IMR-90 (cell line): Measurements from ENCODE around the gene KRT6B. TPM values are rescaled to one million over a fixed set of nuclear protein-coding genes. Genes with fewer than 3 reads are reported as not detected.

Experiments used
- ATAC-seq: fragments of 200-7000 bp; cut with Tn5 transposase; 2 replicates; pipeline ENCODE4 v1.9.1; 2020; ENCODE audit warnings: low read depth, mild to moderate bottlenecking, moderate library complexity
- BruUV-seq: library from RNA; stranded (reverse); fragments of 400-500 nt; replicated peaks from 2 replicates; lab custom pipeline; 2021; lab: Mats Ljungman, UMichigan
- CTCF ChIA-PET: fragments of 300-600 bp; formaldehyde crosslinking; extraction: SDS; loops from one replicate; lab custom pipeline; 2021; ENCODE audit warnings: antibody characterized with exemption; lab: Yijun Ruan, JAX
- POLR2A ChIA-PET: fragments of 300-600 bp; sonication (Branson Sonifier 250); formaldehyde crosslinking; loops from one replicate; lab custom pipeline; 2022; ENCODE audit warnings: antibody characterized with exemption; ENCODE audit not compliant: unreplicated experiment; lab: Charles Lee
- DNase-seq: peaks from one replicate; pipeline ENCODE4 v3.0.0; 2013
- H2AFZ ChIP-seq: replicated peaks from 2 replicates; pipeline ENCODE3; 2013; ENCODE audit warnings: low read length, mild to moderate bottlenecking; ENCODE audit not compliant: poor library complexity
- H2AK5ac ChIP-seq: 2 replicates; pipeline ENCODE4 v1.6.1; 2013; ENCODE audit warnings: low read depth, low read length, inconsistent platforms
- H2AK9ac ChIP-seq: replicated peaks from 2 replicates; pipeline ENCODE3; 2013; ENCODE audit warnings: mild to moderate bottlenecking, low read depth, low read length, moderate library complexity; ENCODE audit not compliant: poor library complexity
- H2BK120ac ChIP-seq: 2 replicates; pipeline ENCODE4 v1.6.1; 2013; ENCODE audit warnings: low read depth, low read length, inconsistent platforms
- H2BK15ac ChIP-seq: 3 replicates; pipeline ENCODE4 v1.6.1; 2013; ENCODE audit warnings: low read depth, low read length, inconsistent platforms
- H2BK20ac ChIP-seq: 2 replicates; pipeline ENCODE4 v1.6.1; 2013; ENCODE audit warnings: low read depth, mild to moderate bottlenecking, inconsistent platforms, low read length, moderate library complexity
- H2BK5ac ChIP-seq: 2 replicates; pipeline ENCODE4 v1.6.1; 2013; ENCODE audit warnings: mild to moderate bottlenecking, low read depth, low read length, inconsistent platforms; ENCODE audit not compliant: poor library complexity, severe bottlenecking
- H3K14ac ChIP-seq: replicated peaks from 2 replicates; pipeline ENCODE4 v1.6.1; 2013; ENCODE audit warnings: low read depth, low read length, inconsistent platforms
- H3K18ac ChIP-seq: 2 replicates; pipeline ENCODE4 v1.6.1; 2013; ENCODE audit warnings: low read depth, low read length, control low read depth
- H3K23ac ChIP-seq: 2 replicates; pipeline ENCODE4 v1.6.1; 2013; ENCODE audit warnings: low read depth, low read length, inconsistent platforms
- H3K27ac ChIP-seq: 2 replicates; pipeline ENCODE4 v1.5.1; 2013; ENCODE audit warnings: mild to moderate bottlenecking, control low read depth, low read length; ENCODE audit not compliant: insufficient read depth
- H3K27me3 ChIP-seq: 2 replicates; pipeline ENCODE4 v1.6.1; 2013; ENCODE audit warnings: low read length; ENCODE audit not compliant: control insufficient read depth, insufficient read depth
- H3K36me3 ChIP-seq: 2 replicates; pipeline ENCODE4 v1.6.1; 2013; ENCODE audit warnings: low read length, mixed read lengths; ENCODE audit not compliant: control insufficient read depth, insufficient read depth
- H3K4ac ChIP-seq: 2 replicates; pipeline ENCODE4 v1.6.1; 2013; ENCODE audit warnings: low read depth, low read length, inconsistent platforms
- H3K4me1 ChIP-seq: 2 replicates; pipeline ENCODE4 v1.6.1; 2013; ENCODE audit warnings: low read length, mixed read lengths; ENCODE audit not compliant: control insufficient read depth, insufficient read depth
- H3K4me2 ChIP-seq: 2 replicates; pipeline ENCODE4 v1.6.1; 2013; ENCODE audit warnings: low read depth, mild to moderate bottlenecking, control low read depth, low read length, moderate library complexity
- H3K4me3 ChIP-seq: 2 replicates; pipeline ENCODE4 v1.5.1; 2013; ENCODE audit warnings: low read depth, mild to moderate bottlenecking, control low read depth, low read length, moderate library complexity; ENCODE audit not compliant: insufficient read depth
- H3K56ac ChIP-seq: 2 replicates; pipeline ENCODE4 v1.6.1; 2013; ENCODE audit warnings: low read length, inconsistent platforms; ENCODE audit not compliant: insufficient read depth; ENCODE audit errors: extremely low read depth
- H3K79me1 ChIP-seq, 2 experiments: 2 replicates each; pipeline ENCODE4 v1.6.1; 2013; ENCODE audit warnings: low read length in 2 of 2, inconsistent platforms in 1 of 2, low read depth in 1 of 2
- H3K9ac ChIP-seq: 2 replicates; pipeline ENCODE4 v1.6.1; 2013; ENCODE audit warnings: low read depth, low read length, control low read depth
- H3K9me1 ChIP-seq: 2 replicates; pipeline ENCODE4 v1.6.1; 2013; ENCODE audit warnings: low read length, inconsistent platforms; ENCODE audit not compliant: insufficient read depth
- H3K9me3 ChIP-seq: 2 replicates; pipeline ENCODE4 v1.6.1; 2013; ENCODE audit warnings: low read length; ENCODE audit not compliant: control insufficient read depth, insufficient read depth
- H4K20me1 ChIP-seq: 2 replicates; pipeline ENCODE4 v1.6.1; 2013; ENCODE audit warnings: low read length, inconsistent platforms; ENCODE audit not compliant: insufficient read depth
- H4K5ac ChIP-seq: 2 replicates; pipeline ENCODE4 v1.6.1; 2013; ENCODE audit warnings: mild to moderate bottlenecking, low read depth, low read length, control low read depth
- H4K8ac ChIP-seq, 2 experiments: 2 replicates each; pipeline ENCODE4 v1.6.1; 2013; ENCODE audit warnings: low read depth in 2 of 2, low read length in 2 of 2, control low read depth in 1 of 2, inconsistent platforms in 1 of 2
- H4K91ac ChIP-seq: 2 replicates; pipeline ENCODE4 v1.6.1; 2013; ENCODE audit warnings: low read depth, low read length, inconsistent platforms; ENCODE audit not compliant: insufficient read depth
- BHLHE40 ChIP-seq: fragments of 150-350 bp; IDR thresholded peaks from 2 replicates; pipeline ENCODE4 v1.6.1; 2016; ENCODE audit warnings: mild to moderate bottlenecking, low read depth, low read length
- CEBPB ChIP-seq: IDR thresholded peaks from 2 replicates; pipeline ENCODE4 v1.6.1; 2012; ENCODE audit warnings: low read depth, low read length, improper control_type of control experiment
- CHD1 ChIP-seq: IDR thresholded peaks from 2 replicates; pipeline ENCODE4 v1.6.1; 2012; ENCODE audit warnings: low read depth, low read length, improper control_type of control experiment
- FOS ChIP-seq: fragments of 150-350 bp; IDR thresholded peaks from 2 replicates; pipeline ENCODE4 v1.6.1; 2016; ENCODE audit warnings: low read depth, low read length
- MAFK ChIP-seq: IDR thresholded peaks from 2 replicates; pipeline ENCODE4 v1.6.1; 2012; ENCODE audit warnings: low read depth, low read length, improper control_type of control experiment
- MAZ ChIP-seq: IDR thresholded peaks from 2 replicates; pipeline ENCODE4 v1.6.1; 2012; ENCODE audit warnings: low read depth, mild to moderate bottlenecking, low read length, improper control_type of control experiment, moderate library complexity, borderline replicate concordance
- MXI1 ChIP-seq: IDR thresholded peaks from 2 replicates; pipeline ENCODE4 v1.6.1; 2012; ENCODE audit warnings: low read depth, mild to moderate bottlenecking, low read length, moderate library complexity, borderline replicate concordance
- NFE2L2 ChIP-seq: fragments of 150-350 bp; IDR thresholded peaks from 2 replicates; pipeline ENCODE4 v1.6.1; 2016; ENCODE audit warnings: low read depth, mild to moderate bottlenecking, low read length
- POLR2A ChIP-seq: IDR thresholded peaks from 2 replicates; pipeline ENCODE4 v1.6.1; 2012; ENCODE audit warnings: mild to moderate bottlenecking, low read depth, low read length
- RAD21 ChIP-seq: IDR thresholded peaks from 2 replicates; pipeline ENCODE4 v1.6.1; 2012; ENCODE audit warnings: low read length, improper control_type of control experiment
- RCOR1 ChIP-seq: IDR thresholded peaks from 2 replicates; pipeline ENCODE4 v1.6.1; 2012; ENCODE audit warnings: mild to moderate bottlenecking, low read length, improper control_type of control experiment; ENCODE audit not compliant: insufficient replicate concordance
- RFX5 ChIP-seq: IDR thresholded peaks from 2 replicates; pipeline ENCODE4 v1.8.0; 2012; ENCODE audit warnings: low read depth, mild to moderate bottlenecking, low read length, moderate library complexity
- SMC3 ChIP-seq: fragments of 150-350 bp; IDR thresholded peaks from 2 replicates; pipeline ENCODE4 v1.6.1; 2016; ENCODE audit warnings: low read depth, mild to moderate bottlenecking, antibody characterized with exemption, low read length, moderate library complexity
- WGBS, 2 experiments: methylation state at CpG; one replicate each; pipeline versions ENCODE4 v1.1.5 to v1.1.7; 2013; ENCODE audit warnings: missing lambda C conversion rate in 2 of 2; ENCODE audit not compliant: insufficient read length in 1 of 2; ENCODE audit errors: extremely low coverage in 2 of 2; 5-methylcytosine and 5-hydroxymethylcytosine counted together
- dilution Hi-C: fragments of 300-500 bp; cut with HindIII; formaldehyde crosslinking; loops from one replicate; pipeline ENCODE4 v1.14.3; 2018; ENCODE audit warnings: low sequenced_read_pairs; ENCODE audit not compliant: unreplicated experiment
- in situ Hi-C: fragments of 300-500 bp; cut with MboI; formaldehyde crosslinking; loops from 3 replicates; pipeline ENCODE4 v1.14.3; 2019; ENCODE audit warnings: low sequenced_read_pairs, inconsistent platforms, mixed read lengths
- intact Hi-C: fragments of 100-400 bp; cut with micrococcal nuclease; formaldehyde crosslinking; loops from 2 replicates; pipeline ENCODE4 v1.10.0; 2022
- polyA plus RNA-seq, 3 experiments: library from polyadenylated mRNA; depleted of rRNA; stranded (reverse); fragments of >200 nt; gene quantifications; 2 replicates each; pipeline ENCODE4 v1.2.3, GENCODE V29; 2012; ENCODE audit warnings: low replicate concordance in 1 of 3
- total RNA-seq: library from RNA; depleted of rRNA; stranded (reverse); fragments of >200 nt; gene quantifications from 2 replicates; pipeline ENCODE4 v1.2.3, GENCODE V29; 2012
- TF ChIP-seq, protein P1 (sequence below): conservative IDR thresholded peaks from 2 replicates; pipeline ENCODE4 v1.5.1; 2012; ENCODE audit warnings: mild to moderate bottlenecking, low read depth, low read length, improper control_type of control experiment
- TF ChIP-seq, protein P2 (sequence below): fragments of 150-350 bp; IDR thresholded peaks from 2 replicates; pipeline ENCODE4 v1.6.1; 2017; ENCODE audit warnings: mild to moderate bottlenecking, antibody characterized with exemption, low read length, low read depth
- TF ChIP-seq, protein P3 (sequence below): fragments of 150-350 bp; IDR thresholded peaks from 2 replicates; pipeline ENCODE4 v1.6.1; 2016; ENCODE audit warnings: low read depth, mild to moderate bottlenecking, low read length, moderate library complexity, borderline replicate concordance

KRT6B gene
- total and polyA plus RNA-seq, 2 of the 4 experiments (the other 2 are of a cell fraction): not detected

DNA sequence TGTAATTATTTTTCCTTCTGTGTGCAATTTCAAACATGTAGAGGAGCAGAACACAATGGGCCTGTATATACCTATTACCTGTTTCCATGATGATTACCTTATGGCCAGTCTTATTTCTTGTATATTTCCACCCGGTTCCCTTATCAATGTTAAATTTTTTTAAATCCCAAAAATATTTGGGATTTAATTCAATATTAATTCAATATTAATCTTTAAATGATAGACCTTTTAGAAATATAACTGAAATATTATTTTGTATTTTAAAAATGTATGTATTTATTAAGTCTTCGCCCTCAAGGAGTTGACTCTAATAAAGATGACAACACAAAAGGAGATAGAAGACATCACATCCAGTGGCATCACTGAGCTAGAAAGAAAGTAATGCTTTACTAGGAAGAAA, 22.3 kb upstream of the KRT6B start:
- Histone ChIP-seq H2AK5ac (no peak overlapping the region), H3K9ac (no peak overlapping the region), H3K18ac (no peak overlapping the region), H3K14ac (no peak overlapping the region), H2BK120ac (no peak overlapping the region), H3K4me1 (no peaks in the 10 kb centered on the region), H3K23ac (no peak overlapping the region), H2AFZ (no peak overlapping the region), H4K8ac (no peak overlapping the region), H3K9me1 (no peaks in the 10 kb centered on the region), H3K4me3 (no peak overlapping the region), H4K20me1 (no peaks in the 10 kb centered on the region), H4K5ac (no peak overlapping the region), H3K79me1 (no peaks in the 10 kb centered on the region), H3K56ac (no peak overlapping the region), H4K91ac (no peak overlapping the region), H2BK15ac (no peak overlapping the region), H3K27me3 (peaks cover 3% of the 10 kb centered on the region), H3K36me3 (no peaks in the 10 kb centered on the region), H3K9me3 (no peaks in the 10 kb centered on the region), H3K27ac (no peak overlapping the region), H2BK20ac (no peak overlapping the region), H2BK5ac (no peak overlapping the region), H3K4me2 (no peak overlapping the region), H3K4ac (no peak overlapping the region), H2AK9ac (no peak overlapping the region)
- TF ChIP-seq NFE2L2: no peak
- TF ChIP-seq RAD21: no peak
- TF ChIP-seq MAZ: no peak
- no peak for TF ChIP-seq MAFK
- TF ChIP-seq, protein P1, sequence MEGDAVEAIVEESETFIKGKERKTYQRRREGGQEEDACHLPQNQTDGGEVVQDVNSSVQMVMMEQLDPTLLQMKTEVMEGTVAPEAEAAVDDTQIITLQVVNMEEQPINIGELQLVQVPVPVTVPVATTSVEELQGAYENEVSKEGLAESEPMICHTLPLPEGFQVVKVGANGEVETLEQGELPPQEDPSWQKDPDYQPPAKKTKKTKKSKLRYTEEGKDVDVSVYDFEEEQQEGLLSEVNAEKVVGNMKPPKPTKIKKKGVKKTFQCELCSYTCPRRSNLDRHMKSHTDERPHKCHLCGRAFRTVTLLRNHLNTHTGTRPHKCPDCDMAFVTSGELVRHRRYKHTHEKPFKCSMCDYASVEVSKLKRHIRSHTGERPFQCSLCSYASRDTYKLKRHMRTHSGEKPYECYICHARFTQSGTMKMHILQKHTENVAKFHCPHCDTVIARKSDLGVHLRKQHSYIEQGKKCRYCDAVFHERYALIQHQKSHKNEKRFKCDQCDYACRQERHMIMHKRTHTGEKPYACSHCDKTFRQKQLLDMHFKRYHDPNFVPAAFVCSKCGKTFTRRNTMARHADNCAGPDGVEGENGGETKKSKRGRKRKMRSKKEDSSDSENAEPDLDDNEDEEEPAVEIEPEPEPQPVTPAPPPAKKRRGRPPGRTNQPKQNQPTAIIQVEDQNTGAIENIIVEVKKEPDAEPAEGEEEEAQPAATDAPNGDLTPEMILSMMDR: no peak
- no peak for TF ChIP-seq FOS
- no peak for TF ChIP-seq RCOR1
- TF ChIP-seq CHD1: no peak
- no peak for TF ChIP-seq RFX5
- TF ChIP-seq, protein P2, sequence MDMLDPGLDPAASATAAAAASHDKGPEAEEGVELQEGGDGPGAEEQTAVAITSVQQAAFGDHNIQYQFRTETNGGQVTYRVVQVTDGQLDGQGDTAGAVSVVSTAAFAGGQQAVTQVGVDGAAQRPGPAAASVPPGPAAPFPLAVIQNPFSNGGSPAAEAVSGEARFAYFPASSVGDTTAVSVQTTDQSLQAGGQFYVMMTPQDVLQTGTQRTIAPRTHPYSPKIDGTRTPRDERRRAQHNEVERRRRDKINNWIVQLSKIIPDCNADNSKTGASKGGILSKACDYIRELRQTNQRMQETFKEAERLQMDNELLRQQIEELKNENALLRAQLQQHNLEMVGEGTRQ: no peak
- no peak for TF ChIP-seq POLR2A
- TF ChIP-seq SMC3: no peak
- TF ChIP-seq BHLHE40: no peak
- TF ChIP-seq CEBPB: no peak
- TF ChIP-seq, protein P3, sequence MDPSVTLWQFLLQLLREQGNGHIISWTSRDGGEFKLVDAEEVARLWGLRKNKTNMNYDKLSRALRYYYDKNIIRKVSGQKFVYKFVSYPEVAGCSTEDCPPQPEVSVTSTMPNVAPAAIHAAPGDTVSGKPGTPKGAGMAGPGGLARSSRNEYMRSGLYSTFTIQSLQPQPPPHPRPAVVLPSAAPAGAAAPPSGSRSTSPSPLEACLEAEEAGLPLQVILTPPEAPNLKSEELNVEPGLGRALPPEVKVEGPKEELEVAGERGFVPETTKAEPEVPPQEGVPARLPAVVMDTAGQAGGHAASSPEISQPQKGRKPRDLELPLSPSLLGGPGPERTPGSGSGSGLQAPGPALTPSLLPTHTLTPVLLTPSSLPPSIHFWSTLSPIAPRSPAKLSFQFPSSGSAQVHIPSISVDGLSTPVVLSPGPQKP: no peak
- TF ChIP-seq MXI1: no peak
- ATAC-seq (no peak), DNase-seq (no peak)
- in situ Hi-C loops: no loop called here
- intact Hi-C loops: no loop called here
- no TSS peak for BruUV-seq
- dilution Hi-C loops: no loop called here
- ChIA-PET CTCF (no interaction called here), POLR2A (no interaction called here)
- no CpG with 5 or more reads among the region's 2 CpGs for WGBS, 2 experiments
